ENCODE data around the gene RAD23A. TPM values are rescaled to one million over a fixed set of nuclear protein-coding genes. Genes with fewer than 3 reads are reported as not detected.

RAD23A gene
- total and polyA plus RNA-seq, 9 of the 15 experiments (the other 6 are each of a cell fraction or from before 2014, with no cell fraction given): 9.5 to 181 (median 101) TPM

DNA sequence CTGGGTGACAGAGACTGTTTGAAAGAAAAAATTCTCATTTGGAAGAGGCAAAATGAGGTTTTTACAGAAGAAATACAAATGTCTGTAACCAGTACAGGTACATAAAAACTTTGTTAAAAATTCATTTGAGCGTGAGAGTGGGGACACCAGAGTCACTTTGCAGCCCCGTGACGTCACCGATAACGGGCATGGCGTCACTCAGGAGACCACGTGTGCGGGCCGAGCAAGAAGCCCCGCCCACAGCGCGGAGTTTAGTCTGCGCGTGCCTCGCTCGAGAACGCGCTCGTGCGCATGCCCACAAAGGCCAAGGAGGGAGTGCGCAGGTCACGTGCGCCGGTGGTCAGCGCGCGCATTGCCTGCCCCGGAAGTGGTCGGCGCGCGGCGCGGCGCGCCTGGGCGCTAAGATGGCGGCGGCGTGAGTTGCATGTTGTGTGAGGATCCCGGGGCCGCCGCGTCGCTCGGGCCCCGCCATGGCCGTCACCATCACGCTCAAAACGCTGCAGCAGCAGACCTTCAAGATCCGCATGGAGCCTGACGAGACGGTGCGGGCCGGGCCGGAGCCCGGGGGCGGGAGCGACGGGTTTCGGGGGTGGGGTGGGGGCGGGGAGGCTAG lies at the start of gene RAD23A (continued):
- TF ChIP-seq JUN (IDR thresholded peaks at IDR 0.05; ENCODE audit: borderline replicate concordance, low read depth, low read length) (peak; percentile 85), JUN (CRISPR knock-in tag; IDR thresholded peaks at IDR 0.05; ENCODE audit: borderline replicate concordance) (0 out of 2 replicates have a peak, but pooled peaks have one; percentile 72), STAG1 (CRISPR knock-in tag; IDR thresholded peaks at IDR 0.05; ENCODE audit: borderline replicate concordance) (no peak), ZFP30 (CRISPR knock-in tag; IDR thresholded peaks at IDR 0.05; ENCODE audit: borderline replicate concordance) (no peak), RAD51 (IDR thresholded peaks at IDR 0.05; ENCODE audit: borderline replicate concordance, low read depth) (peak; percentile 98), CBX3 (IDR thresholded peaks at IDR 0.05; ENCODE audit: borderline replicate concordance in 1 of 2, low read length in 2 of 2) (no peak), GTF2A2 (tag; IDR thresholded peaks at IDR 0.05) (no peak), SP1 (CRISPR knock-in tag; IDR thresholded peaks at IDR 0.05) (peak; percentile 96), ZNF282 (CRISPR knock-in tag; IDR thresholded peaks at IDR 0.05) (no peak), SMC3 (conservative IDR thresholded peaks at IDR 0.05; ENCODE audit: insufficient read depth, low read depth, low read length) (no peak), GABPA (tag; conservative IDR thresholded peaks at IDR 0.05; ENCODE audit: low read depth) (peak; percentile 97), ZNF133 (CRISPR knock-in tag; IDR thresholded peaks at IDR 0.05) (no peak), PCBP1 (IDR thresholded peaks at IDR 0.05; ENCODE audit: low read depth, low read length, poor library complexity, severe bottlenecking) (no peak), BDP1 (IDR thresholded peaks at IDR 0.05; ENCODE audit: insufficient read depth, insufficient read length) (no peak), ZNF347 (CRISPR knock-in tag; IDR thresholded peaks at IDR 0.05; ENCODE audit: low read depth) (no peak), ZNF780A (CRISPR knock-in tag; IDR thresholded peaks at IDR 0.05) (no peak), ZFP1 (CRISPR knock-in tag; IDR thresholded peaks at IDR 0.05) (peak; percentile 57; the same call in 1 of the 2 replicates)
- TF ChIP-seq, protein P1, sequence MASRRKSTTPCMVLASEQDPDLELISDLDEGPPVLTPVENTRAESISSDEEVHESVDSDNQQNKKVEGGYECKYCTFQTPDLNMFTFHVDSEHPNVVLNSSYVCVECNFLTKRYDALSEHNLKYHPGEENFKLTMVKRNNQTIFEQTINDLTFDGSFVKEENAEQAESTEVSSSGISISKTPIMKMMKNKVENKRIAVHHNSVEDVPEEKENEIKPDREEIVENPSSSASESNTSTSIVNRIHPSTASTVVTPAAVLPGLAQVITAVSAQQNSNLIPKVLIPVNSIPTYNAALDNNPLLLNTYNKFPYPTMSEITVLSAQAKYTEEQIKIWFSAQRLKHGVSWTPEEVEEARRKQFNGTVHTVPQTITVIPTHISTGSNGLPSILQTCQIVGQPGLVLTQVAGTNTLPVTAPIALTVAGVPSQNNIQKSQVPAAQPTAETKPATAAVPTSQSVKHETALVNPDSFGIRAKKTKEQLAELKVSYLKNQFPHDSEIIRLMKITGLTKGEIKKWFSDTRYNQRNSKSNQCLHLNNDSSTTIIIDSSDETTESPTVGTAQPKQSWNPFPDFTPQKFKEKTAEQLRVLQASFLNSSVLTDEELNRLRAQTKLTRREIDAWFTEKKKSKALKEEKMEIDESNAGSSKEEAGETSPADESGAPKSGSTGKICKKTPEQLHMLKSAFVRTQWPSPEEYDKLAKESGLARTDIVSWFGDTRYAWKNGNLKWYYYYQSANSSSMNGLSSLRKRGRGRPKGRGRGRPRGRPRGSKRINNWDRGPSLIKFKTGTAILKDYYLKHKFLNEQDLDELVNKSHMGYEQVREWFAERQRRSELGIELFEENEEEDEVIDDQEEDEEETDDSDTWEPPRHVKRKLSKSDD (conservative IDR thresholded peaks at IDR 0.05; ENCODE audit: low read length): no peak
- TF ChIP-seq, protein P2, sequence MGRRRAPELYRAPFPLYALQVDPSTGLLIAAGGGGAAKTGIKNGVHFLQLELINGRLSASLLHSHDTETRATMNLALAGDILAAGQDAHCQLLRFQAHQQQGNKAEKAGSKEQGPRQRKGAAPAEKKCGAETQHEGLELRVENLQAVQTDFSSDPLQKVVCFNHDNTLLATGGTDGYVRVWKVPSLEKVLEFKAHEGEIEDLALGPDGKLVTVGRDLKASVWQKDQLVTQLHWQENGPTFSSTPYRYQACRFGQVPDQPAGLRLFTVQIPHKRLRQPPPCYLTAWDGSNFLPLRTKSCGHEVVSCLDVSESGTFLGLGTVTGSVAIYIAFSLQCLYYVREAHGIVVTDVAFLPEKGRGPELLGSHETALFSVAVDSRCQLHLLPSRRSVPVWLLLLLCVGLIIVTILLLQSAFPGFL (CRISPR knock-in tag; IDR thresholded peaks at IDR 0.05): no peak
- TF ChIP-seq, protein P3, sequence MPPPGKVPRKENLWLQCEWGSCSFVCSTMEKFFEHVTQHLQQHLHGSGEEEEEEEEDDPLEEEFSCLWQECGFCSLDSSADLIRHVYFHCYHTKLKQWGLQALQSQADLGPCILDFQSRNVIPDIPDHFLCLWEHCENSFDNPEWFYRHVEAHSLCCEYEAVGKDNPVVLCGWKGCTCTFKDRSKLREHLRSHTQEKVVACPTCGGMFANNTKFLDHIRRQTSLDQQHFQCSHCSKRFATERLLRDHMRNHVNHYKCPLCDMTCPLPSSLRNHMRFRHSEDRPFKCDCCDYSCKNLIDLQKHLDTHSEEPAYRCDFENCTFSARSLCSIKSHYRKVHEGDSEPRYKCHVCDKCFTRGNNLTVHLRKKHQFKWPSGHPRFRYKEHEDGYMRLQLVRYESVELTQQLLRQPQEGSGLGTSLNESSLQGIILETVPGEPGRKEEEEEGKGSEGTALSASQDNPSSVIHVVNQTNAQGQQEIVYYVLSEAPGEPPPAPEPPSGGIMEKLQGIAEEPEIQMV (tag; conservative IDR thresholded peaks at IDR 0.05; ENCODE audit: low read depth): no peak
- TF ChIP-seq, protein P4, sequence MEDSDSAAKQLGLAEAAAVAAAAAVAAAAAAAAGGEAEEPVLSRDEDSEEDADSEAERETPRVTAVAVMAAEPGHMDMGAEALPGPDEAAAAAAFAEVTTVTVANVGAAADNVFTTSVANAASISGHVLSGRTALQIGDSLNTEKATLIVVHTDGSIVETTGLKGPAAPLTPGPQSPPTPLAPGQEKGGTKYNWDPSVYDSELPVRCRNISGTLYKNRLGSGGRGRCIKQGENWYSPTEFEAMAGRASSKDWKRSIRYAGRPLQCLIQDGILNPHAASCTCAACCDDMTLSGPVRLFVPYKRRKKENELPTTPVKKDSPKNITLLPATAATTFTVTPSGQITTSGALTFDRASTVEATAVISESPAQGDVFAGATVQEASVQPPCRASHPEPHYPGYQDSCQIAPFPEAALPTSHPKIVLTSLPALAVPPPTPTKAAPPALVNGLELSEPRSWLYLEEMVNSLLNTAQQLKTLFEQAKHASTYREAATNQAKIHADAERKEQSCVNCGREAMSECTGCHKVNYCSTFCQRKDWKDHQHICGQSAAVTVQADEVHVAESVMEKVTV (CRISPR knock-in tag; IDR thresholded peaks at IDR 0.05): no peak

All from K562 (cell line).